Pancreas (tissue), 10 donors: ENCODE measurements around the gene NIM1K. TPM values are rescaled to one million over a fixed set of nuclear protein-coding genes. Genes with fewer than 3 reads are reported as not detected.

Experiments used
- ATAC-seq, 4 donors: fragments of 200-7000 bp; cut with Tn5 transposase; one replicate each; pipeline versions ENCODE4 v1.8.0 to v1.9.1; 2020; ENCODE audit warnings: mild to moderate bottlenecking in 4 of 4, moderate library complexity in 4 of 4
- DNase-seq, 6 donors: peaks; one replicate each; pipeline ENCODE4 v3.0.0-alpha.2; 2020
- FAIRE-seq: peaks from 2 replicates; lab custom pipeline; 2012; peaks lifted over from hg19 to GRCh38; lab: Jason Lieb, UNC
- H3K27ac ChIP-seq, 4 donors: fragments of 200-600 bp; sonication (generic); 1 replicate in 3 of 4; 2 replicates in 1 of 4; pipeline versions ENCODE4 v1.5.0 to v1.8.0; 2020
- H3K27me3 ChIP-seq, 4 donors: fragments of 200-600 bp; one replicate each; pipeline ENCODE4 v1.8.0; 2021
- H3K36me3 ChIP-seq, 3 donors: fragments of 200-600 bp; sonication (generic) in 1 of 3; one replicate each; pipeline versions ENCODE4 v1.5.0 to v1.8.0; 2020 to 2021
- H3K4me1 ChIP-seq, 3 donors: fragments of 200-600 bp; one replicate each; pipeline ENCODE4 v1.8.0; 2021
- H3K4me3 ChIP-seq, 4 donors: fragments of 200-600 bp; sonication (generic) in 2 of 4; one replicate each; pipeline versions ENCODE4 v1.5.0 to v1.8.0; 2020 to 2021
- H3K9me3 ChIP-seq, 4 donors: fragments of 200-600 bp; one replicate each; pipeline ENCODE4 v1.8.0; 2021
- WGBS, 2 donors: extraction: QIAGEN DNeasy Blood & Tissue Kit; methylation state at CpG; one replicate each; pipeline ENCODE4 v1.1.7; 2013; 5-methylcytosine and 5-hydroxymethylcytosine counted together
- intact Hi-C, 3 donors: fragments of 100-400 bp; cut with DNase I; formaldehyde crosslinking; loops; one replicate each; pipeline versions ENCODE4 v1.11.1 to v1.14.2; 2022
- polyA plus RNA-seq, 2 donors: library from polyadenylated mRNA; stranded (reverse); fragments of 200-250 nt; gene quantifications; one replicate each; pipeline ENCODE4 v1.2.3, GENCODE V29; 2013
- total RNA-seq, 6 donors: library from RNA; stranded (reverse); fragmentation: NEBNext Ultra II Directional in 4 of 6; extraction: Animal tissue kit (Norgen Biotek cat#: 25700) in 4 of 6; gene quantifications; one replicate each; pipeline versions ENCODE4 v1.2.1 to v1.2.4, GENCODE V29; 2021 to 2023
- TF ChIP-seq, protein P1 (sequence below), 4 donors: fragments of 200-600 bp; sonication (generic) in 3 of 4; IDR thresholded peaks; one replicate each; pipeline versions ENCODE4 v1.5.0 to v1.8.0; 2021; ENCODE audit warnings: antibody characterized with exemption in 4 of 4
- donor health status: healthy with polysubstance abuse.
- donor health status: DM: no; HTN: no; CAD: no; lungs with moderate emphysema.
- donor health status: DM: no; HTN: no; CAD: no.
- donor health status: control.
- donor health status: control.
- donor health status: Bipolar disorder and iron deficiency.
- donor health status: DM: yes; HTN: yes; CAD: no.
- donor health status: DM: no; HTN: no; CAD: no.
- donor health status: DM: no; HTN: no; CAD: no.
- donor health status: DM: yes; HTN: yes; CAD: no.

Gene NIM1K
- total and polyA plus RNA-seq, 8 donors = 0.06 to 0.77 (median 0.31) TPM; not detected in 2

DNA sequence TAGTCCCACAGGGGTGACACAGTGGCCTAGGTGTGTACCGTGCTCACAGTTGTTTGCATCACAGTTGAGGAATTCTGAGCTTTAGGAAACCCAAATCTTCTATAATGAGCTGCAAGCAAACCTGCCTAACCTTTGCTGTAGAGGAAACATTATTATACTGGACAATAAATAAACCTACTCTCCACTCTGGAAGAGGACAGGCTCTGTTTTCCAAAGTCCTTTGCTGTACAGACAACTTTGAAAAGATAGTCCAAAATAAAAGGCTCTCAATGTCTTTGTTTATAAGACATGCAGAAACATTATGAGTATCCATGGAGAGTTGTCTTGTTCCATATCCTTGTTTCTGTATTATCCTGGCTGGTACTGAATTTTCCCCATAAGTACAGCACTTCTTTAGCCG is 42.0 kb upstream of the NIM1K start:
- Histone ChIP-seq H3K4me3 (no peak overlapping the region), H3K27ac (no peak overlapping the region), H3K36me3 (no peaks in the 10 kb centered on the region), H3K4me1 (no peaks in the 10 kb centered on the region), H3K27me3 (no peaks in the 10 kb centered on the region), H3K9me3 (no peaks in the 10 kb centered on the region)
- FAIRE-seq (no peak), DNase-seq (no peak), ATAC-seq (no peak)
- TF ChIP-seq, protein P1, sequence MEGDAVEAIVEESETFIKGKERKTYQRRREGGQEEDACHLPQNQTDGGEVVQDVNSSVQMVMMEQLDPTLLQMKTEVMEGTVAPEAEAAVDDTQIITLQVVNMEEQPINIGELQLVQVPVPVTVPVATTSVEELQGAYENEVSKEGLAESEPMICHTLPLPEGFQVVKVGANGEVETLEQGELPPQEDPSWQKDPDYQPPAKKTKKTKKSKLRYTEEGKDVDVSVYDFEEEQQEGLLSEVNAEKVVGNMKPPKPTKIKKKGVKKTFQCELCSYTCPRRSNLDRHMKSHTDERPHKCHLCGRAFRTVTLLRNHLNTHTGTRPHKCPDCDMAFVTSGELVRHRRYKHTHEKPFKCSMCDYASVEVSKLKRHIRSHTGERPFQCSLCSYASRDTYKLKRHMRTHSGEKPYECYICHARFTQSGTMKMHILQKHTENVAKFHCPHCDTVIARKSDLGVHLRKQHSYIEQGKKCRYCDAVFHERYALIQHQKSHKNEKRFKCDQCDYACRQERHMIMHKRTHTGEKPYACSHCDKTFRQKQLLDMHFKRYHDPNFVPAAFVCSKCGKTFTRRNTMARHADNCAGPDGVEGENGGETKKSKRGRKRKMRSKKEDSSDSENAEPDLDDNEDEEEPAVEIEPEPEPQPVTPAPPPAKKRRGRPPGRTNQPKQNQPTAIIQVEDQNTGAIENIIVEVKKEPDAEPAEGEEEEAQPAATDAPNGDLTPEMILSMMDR (IDR thresholded peaks at IDR 0.05) = no peak
- intact Hi-C loops = no loop called here
- WGBS, 2 donors = 95 to 98% methylated on average over 2 of the region's 2 CpGs

DNA sequence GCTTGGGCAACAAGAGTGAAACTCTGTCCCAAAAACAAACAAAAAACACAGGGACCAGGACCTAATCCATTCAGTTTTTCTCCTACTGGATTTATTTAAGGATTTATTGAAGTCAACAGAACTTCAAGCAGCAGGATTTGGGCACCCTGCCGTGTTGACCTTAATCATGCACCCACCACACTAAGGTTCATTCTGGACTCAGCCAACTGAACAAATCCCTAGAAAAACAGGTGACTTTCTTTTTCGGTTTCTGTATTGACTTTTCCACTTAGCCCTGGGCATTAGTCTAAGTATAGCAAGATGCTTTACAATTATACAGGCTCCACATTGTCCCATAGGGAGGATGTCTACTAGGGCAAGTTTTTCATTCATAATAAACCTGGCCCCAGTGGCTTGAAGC is 41.3 kb upstream of the NIM1K start:
- ATAC-seq (no peak), FAIRE-seq (no peak)

DNA sequence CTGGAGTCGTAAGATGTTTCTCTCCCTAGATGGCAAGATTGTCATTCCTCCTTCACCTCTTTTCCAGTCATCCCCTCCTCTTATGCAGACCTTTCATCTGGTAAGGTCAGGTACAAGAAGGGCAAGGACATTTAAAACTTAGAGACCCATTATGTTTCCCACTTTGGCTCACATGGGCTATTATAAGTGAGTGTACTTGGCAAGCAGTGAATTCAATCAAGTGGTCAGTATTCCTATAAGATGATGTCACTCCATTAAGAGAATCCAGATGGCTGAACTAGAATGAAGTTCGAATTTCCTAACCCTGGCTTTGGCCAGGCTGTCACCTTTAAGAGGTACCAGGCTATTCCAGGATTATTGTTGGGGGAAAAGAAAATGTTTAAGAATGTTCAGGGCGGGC is 39.1 kb upstream of the NIM1K start:
- H3K27ac ChIP-seq = no peak overlapping the region
- WGBS, 2 donors = 93 to 95% methylated on average over 3 of the region's 3 CpGs
- no peaks in the 10 kb centered on the region for H3K27me3 ChIP-seq
- TF ChIP-seq, protein P1 (IDR thresholded peaks at IDR 0.05) = no peak
- no peak overlapping the region for H3K4me3 ChIP-seq
- H3K4me1 ChIP-seq = no peaks in the 10 kb centered on the region
- FAIRE-seq (no peak), ATAC-seq (no peak), DNase-seq (no peak)
- no peaks in the 10 kb centered on the region for H3K36me3 ChIP-seq
- intact Hi-C loops = no loop called here
- H3K9me3 ChIP-seq = no peaks in the 10 kb centered on the region

More for the DNA sequence above, 41.3 kb upstream of the NIM1K start:
- Histone ChIP-seq H3K36me3 (no peaks in the 10 kb centered on the region), H3K9me3 (no peaks in the 10 kb centered on the region), H3K27me3 (no peaks in the 10 kb centered on the region), H3K4me1 (no peaks in the 10 kb centered on the region), H3K4me3 (no peak overlapping the region), H3K27ac (no peak overlapping the region)
- intact Hi-C loops = no loop called here
- WGBS, 2 donors = 58 to 67% methylated on average over 2 of the region's 2 CpGs
- DNase-seq = no peak
- TF ChIP-seq, protein P1 (IDR thresholded peaks at IDR 0.05) = no peak

DNA sequence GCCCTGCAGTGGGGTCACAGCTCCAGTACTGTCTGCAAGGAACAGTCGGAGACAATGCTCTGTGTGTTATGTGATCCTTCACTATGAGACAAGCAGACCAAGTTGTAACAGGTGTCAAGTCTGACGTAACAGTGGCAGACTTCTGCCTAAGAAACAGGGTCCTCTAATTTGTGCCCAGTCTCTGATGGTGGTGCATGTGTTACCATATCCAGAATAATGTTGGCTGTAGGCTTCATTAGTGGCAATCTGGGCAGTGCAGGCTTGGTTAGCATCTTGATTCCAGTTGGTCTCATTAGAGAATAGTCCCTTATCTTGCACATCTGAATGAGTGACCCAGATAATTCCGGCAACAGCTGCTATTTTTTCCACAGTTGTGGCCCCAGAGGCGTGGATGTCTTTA is 37.6 kb upstream of the NIM1K start:
- TF ChIP-seq, protein P1 (IDR thresholded peaks at IDR 0.05) = no peak
- no peak overlapping the region for H3K27ac ChIP-seq
- ATAC-seq = peak in 2 of 4 donors; percentile 20 to 36
- WGBS, 2 donors = 63 to 64% methylated on average over 4 of the region's 4 CpGs
- H3K4me1 ChIP-seq = no peaks in the 10 kb centered on the region
- H3K36me3 ChIP-seq = no peaks in the 10 kb centered on the region
- DNase-seq = no peak
- FAIRE-seq = no peak
- H3K9me3 ChIP-seq = no peaks in the 10 kb centered on the region
- H3K27me3 ChIP-seq = no peaks in the 10 kb centered on the region
- H3K4me3 ChIP-seq = no peak overlapping the region
- intact Hi-C loops = no loop called here

DNA sequence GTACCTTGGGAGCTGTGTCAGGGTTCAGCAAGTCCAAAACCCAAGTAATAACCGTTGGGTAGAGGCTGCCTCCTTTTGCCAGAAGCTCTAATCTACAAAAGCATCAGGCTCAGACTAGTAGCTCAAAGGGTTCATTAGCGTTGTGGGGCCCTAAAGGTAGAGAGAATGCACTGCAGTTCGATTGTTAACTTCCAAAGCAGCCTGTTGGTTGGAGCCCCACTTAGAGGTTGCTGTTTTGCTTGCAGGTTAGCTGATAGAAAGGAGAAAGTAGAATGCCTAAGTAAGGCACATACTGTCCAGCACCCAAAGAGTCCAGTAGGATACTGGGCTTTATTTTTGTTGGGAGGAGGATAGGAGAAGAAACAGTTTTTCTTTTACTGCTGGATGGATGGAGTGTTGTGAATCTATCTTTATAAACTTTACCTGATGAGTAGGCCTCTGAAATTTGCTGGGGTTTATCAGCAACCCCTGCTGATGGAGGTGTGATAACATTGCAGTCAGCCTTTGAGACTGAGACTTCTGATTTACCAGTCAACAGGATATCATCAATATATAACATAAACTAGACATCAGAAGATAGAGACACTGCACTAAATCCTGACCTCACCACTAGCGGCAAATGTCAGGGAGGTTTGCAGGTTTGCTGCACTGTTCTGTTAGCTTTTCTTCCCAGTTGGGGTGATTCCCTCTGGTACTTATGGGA is 36.5 kb upstream of the NIM1K start:
- intact Hi-C loops = no loop called here
- Histone ChIP-seq H3K36me3 (no peaks in the 10 kb centered on the region), H3K4me3 (no peak overlapping the region), H3K27ac (no peak overlapping the region), H3K27me3 (no peaks in the 10 kb centered on the region), H3K9me3 (no peaks in the 10 kb centered on the region), H3K4me1 (no peaks in the 10 kb centered on the region)
- DNase-seq (no peak), FAIRE-seq (no peak), ATAC-seq (no peak)
- TF ChIP-seq, protein P1 (IDR thresholded peaks at IDR 0.05) = no peak
- WGBS, 2 donors = 81 to 83% methylated on average over 4 of the region's 4 CpGs
